ENCODE measurements around the gene ATAD3A.

ATAD3A gene

DNA sequence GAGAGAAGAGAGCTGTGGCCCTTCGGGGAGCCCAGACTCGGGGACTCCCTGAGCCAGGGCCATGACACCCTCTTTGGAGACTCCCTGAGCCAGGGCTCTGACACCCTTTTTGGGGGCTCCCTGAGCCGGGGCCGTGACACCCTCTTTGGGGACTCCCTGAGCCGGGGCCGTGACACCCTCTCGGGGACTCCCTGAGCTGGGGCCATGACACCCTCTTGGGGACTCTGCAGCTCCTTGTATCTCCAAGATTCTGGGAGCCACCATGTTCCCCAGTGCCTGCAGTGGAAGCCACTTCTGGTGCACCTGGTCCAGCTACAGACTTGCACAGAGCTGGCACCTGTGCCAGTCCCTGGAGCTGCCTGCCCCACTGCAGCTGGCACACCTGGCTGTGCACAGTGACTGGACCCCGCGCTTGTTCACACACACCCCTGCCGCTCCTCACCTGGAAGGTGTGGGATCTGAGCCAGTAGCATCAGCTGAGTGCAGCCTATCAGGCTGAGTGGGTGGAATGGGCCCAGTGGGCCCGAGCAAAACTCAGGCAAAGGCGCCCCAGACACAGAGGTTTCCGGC lies 66.5 kb downstream of the ATAD3A start:
- DNase-seq = no peak
- TF ChIP-seq GATA1 (IDR thresholded peaks at IDR 0.05; ENCODE audit: low read depth, low read length) (no peak), POLR2A (IDR thresholded peaks at IDR 0.05; ENCODE audit: low read length) (no peak)

DNA sequence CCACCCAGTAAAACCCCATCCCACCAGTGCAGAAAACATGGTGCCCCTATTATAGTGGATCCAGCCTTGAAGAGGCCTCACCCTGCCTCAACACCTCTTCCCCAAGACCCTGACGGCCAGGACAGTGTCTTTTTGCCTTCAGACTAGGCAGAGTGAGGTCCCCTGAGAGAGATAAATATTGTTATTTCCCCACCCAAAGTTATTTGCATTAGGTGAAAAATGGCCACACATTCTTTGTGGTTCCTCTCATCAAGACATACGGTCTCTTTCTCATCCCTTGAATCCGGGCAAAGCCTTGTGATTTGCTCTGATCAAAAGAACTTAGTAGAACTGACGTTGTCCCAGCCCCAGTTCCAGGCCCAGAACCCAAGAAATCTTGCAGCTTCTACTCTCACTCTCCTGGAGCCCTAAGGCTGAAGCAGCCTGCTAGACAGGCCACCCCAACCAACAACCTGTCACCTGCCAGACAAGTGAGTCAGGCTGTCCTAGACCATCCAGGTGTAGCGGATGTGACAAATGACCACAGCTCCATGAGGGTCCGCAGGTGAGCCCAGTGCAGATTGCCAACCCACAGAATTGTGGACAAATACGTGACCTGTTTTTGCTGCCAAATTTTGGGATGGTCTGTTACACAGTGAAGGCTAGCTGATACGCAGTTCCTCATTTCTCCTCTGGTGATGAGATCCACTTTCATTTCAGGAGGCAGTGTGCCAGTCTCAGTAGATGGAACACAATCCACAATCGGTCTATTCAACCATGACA lies 70.8 kb downstream of the ATAD3A start:
- TF ChIP-seq POLR2A (IDR thresholded peaks at IDR 0.05; ENCODE audit: low read length) = no peak
- no peak for TF ChIP-seq GATA1 (IDR thresholded peaks at IDR 0.05; ENCODE audit: low read depth, low read length)
- DNase-seq = no peak

DNA sequence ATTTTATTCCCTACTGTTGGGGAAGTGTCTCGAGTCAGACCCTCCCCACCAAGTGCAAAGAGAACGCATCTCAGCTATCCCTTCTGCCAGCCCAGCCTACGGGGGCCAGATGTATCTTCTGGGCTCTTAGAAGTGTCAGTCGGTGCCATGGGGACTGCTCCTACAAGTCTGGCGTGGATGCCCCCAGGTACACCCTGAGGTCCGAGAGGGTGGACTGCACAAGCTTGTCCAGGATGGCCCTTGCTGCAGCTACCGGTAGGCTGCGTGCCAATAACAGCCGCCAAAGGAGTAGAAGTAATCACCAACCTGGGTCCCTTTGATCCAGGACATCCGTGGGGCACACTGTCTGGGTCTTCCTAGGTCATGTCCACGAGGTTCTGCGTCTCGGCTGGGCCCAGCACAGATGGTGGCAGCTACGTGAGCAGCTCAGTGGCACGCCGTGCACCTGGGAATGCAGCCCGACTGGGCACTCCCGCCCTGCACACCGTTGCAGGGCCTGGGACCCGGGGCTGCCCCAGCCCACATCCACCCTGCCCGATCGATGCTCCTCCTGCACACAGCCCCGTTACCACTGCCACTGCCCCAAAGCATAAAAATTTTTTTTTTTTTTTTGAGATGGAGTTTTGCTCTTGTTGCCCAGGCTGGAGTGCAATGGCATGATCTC lies 71.5 kb downstream of the ATAD3A start:
- no peak for DNase-seq

More for the DNA sequence above, 71.5 kb downstream of the ATAD3A start:
- TF ChIP-seq GATA1 (IDR thresholded peaks at IDR 0.05; ENCODE audit: low read depth, low read length) (no peak), POLR2A (IDR thresholded peaks at IDR 0.05; ENCODE audit: low read length) (no peak)

Data from erythroblast (primary cell).